ENCODE measurements around the gene VPS37B.

DNA sequence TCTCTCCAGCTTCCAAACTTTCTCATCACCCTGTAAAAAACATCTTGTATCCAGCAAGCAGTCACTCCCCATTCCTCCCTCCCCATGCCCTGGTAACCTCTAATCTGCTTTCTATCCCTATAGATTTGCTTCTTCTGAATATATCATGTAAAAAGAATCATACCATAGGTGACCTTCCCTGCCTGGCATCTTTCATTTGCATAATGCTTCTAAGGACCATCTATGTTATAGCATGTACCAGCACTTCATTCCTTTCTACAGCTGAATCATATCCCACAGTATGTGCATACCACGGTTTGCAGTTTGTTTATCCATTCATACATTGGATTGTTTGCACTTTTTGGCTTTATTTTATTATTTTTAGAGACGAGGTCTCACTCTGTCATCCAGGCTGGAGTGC lies 22.9 kb upstream of the VPS37B start:
- no peak for TF ChIP-seq GATA2 (IDR thresholded peaks at IDR 0.05; ENCODE audit: low read depth, low read length)
- TF ChIP-seq GATA3 (IDR thresholded peaks at IDR 0.05; ENCODE audit: low read depth, low read length), result no peak
